D721Med (cell line): Measurements from ENCODE around the gene GNG12.

Source experiments
- DNase-seq: peaks from one replicate; pipeline ENCODE4 v3.0.0; 2011; ENCODE audit warnings: low spot score; ENCODE audit not compliant: insufficient read length
- FAIRE-seq: peaks from 2 replicates; lab custom pipeline; 2011; peaks lifted over from hg19 to GRCh38; lab: Jason Lieb, UNC
- TF ChIP-seq, protein P1 (sequence below): IDR thresholded peaks from 2 replicates; pipeline ENCODE4 v1.5.1; 2012; ENCODE audit warnings: mild to moderate bottlenecking, control low read depth; ENCODE audit not compliant: insufficient read depth; ENCODE audit errors: missing control alignments

The GNG12 gene

DNA sequence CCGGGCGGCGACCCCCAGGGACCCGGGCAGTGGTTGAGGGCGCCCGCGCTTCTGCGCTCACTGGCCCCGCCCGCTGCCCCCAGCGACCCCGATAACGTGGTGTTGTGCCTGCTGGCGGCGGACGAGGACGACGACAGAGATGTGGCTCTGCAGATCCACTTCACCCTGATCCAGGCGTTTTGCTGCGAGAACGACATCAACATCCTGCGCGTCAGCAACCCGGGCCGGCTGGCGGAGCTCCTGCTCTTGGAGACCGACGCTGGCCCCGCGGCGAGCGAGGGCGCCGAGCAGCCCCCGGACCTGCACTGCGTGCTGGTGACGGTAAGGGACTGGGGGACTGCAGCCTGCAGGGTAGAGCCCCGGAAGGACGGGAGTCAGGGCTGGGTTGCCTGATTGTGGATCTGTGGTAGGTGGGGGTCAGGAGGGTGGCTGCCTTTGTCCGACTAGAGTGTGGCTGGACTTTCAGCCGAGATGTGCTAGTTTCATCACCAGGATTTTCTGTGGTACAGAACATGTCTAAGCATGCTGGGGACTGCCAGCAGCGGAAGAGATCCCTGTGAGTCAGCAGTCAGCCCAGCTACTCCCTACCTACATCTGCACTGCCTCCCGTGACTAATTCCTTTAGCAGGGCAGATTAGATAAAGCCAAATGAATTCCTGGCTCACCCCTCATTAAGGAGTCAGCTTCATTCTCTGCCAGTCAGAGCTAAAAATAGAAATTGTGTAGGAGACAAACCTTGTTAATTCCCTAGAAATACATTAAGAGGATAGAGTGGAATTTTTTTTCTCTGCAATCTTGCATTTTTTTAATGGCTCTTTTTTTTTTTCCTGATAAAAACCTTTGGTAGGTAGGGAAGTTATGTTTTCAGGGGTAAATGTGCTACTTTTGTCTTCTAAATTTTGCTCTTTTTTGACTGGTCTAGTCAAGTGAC lies 146.7 kb downstream of the GNG12 start:
- TF ChIP-seq, protein P1, sequence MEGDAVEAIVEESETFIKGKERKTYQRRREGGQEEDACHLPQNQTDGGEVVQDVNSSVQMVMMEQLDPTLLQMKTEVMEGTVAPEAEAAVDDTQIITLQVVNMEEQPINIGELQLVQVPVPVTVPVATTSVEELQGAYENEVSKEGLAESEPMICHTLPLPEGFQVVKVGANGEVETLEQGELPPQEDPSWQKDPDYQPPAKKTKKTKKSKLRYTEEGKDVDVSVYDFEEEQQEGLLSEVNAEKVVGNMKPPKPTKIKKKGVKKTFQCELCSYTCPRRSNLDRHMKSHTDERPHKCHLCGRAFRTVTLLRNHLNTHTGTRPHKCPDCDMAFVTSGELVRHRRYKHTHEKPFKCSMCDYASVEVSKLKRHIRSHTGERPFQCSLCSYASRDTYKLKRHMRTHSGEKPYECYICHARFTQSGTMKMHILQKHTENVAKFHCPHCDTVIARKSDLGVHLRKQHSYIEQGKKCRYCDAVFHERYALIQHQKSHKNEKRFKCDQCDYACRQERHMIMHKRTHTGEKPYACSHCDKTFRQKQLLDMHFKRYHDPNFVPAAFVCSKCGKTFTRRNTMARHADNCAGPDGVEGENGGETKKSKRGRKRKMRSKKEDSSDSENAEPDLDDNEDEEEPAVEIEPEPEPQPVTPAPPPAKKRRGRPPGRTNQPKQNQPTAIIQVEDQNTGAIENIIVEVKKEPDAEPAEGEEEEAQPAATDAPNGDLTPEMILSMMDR: no peak
- DNase-seq (no peak), FAIRE-seq (peak; percentile 64)

DNA sequence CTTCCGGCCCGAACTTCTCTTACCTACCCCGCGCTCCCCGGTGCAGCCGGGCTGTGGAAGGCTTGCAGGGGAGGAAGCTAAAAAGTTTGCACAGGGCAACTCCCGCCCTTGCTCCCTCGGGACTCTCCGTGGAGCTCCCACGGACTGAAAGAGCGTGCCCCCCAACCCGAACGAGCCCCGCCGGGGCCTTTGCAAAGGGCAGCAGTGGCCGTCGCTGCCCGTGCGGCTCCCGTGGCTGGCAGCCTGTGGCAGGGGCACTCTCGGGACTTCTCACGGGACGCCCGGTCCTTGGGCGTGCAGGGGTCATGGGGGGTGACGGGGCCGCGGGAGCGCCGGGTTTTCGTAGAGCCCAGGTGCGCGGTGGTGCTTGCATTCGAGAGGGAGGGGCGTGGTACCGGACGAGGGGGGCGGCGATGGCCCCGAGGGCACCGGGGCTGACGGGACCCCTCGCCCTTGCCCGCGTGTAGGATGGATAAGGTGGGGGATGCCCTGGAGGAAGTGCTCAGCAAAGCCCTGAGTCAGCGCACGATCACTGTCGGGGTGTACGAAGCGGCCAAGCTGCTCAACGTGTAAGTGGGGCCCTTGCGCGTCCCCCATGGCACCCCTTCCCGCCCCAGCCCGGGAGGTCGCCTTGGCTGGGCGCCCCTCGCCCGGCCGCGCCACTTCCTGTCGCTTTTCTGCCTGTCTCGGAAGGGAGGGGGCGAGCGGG lies 147.6 kb downstream of the GNG12 start:
- DNase-seq (no peak), FAIRE-seq (no peak)
- TF ChIP-seq, protein P1: no peak

DNA sequence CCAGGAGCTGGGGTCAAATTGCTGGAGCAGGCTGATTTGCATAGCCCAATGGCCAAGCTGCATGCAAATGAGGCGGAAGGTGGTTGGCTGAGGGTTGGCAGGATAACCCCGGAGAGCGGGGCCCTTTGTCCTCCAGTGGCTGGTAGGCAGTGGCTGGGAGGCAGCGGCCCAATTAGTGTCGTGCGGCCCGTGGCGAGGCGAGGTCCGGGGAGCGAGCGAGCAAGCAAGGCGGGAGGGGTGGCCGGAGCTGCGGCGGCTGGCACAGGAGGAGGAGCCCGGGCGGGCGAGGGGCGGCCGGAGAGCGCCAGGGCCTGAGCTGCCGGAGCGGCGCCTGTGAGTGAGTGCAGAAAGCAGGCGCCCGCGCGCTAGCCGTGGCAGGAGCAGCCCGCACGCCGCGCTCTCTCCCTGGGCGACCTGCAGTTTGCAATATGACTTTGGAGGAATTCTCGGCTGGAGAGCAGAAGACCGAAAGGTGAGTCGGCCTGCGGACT lies 148.2 kb downstream of the GNG12 start, which contains the start of gene GADD45A:
GADD45A (plus strand) TSS at position 135 of the 491 bp plus-strand sequence; CDS start at position 429, 294 bp downstream.
- TF ChIP-seq, protein P1: no peak
- DNase-seq: peak; percentile 85
- no peak for FAIRE-seq

DNA sequence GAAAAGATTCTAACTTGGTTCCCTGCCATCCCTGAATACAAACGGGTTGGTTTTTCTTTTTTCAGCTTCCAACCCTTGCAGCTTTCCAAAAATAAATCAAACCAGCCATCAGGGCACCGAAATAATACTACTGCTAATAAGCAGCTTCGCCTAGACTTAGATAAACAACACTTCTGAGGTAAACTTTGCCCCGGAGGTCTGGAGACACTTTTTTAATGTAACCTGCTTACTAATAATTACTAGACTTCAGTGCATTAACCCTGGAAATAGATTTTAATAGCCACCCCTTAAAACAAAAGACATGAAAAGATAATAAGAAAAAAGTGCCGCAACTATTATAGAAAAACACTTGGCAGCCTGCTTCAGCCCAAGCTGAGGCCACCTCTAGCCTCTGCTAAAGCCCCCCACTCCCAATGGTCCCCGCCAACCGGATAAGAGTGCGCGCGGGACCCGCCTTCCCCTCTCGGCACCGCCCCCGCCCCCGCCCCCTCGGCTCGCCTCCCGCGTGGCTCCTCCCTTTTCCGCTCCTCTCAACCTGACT lies 148.7 kb downstream of the GNG12 start:
- FAIRE-seq: no peak
- no peak for DNase-seq
- TF ChIP-seq, protein P1: no peak

DNA sequence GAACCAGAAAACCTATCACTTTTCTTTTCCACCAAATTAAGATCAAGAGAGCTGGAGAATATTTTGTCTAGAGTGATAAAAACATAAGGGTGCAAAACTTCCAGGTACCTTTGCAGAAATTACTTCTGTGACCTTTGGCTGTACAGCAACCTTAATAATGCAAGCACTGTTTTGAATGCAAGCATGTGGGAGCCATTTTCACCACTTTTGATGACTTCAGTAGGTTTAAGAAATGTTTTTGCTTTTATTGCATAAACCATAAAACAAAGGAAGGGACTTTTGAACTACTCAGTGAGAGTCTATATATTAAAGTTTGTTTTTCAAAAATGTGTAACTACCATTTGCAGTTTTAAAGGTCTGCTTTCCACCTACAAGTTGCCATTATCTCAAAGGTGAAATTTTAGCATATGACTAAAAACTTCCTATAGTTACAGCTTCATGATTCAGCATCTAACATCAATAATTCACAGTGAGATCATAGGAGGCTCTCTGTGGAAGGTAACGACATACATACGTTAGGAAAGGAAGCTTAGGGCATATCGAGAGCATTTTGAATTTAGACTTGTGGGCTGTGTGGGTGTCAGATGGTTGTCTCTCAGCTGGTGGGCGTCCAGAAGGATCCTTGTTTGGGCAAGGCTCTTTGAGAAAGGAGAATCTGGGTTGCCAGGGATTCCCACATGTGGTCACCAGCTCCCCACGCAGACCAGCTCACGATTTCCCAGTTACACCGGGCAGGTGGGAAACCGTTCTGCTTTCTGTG lies 149.3 kb downstream of the GNG12 start:
- FAIRE-seq (no peak), DNase-seq (no peak)
- TF ChIP-seq, protein P1: no peak

DNA sequence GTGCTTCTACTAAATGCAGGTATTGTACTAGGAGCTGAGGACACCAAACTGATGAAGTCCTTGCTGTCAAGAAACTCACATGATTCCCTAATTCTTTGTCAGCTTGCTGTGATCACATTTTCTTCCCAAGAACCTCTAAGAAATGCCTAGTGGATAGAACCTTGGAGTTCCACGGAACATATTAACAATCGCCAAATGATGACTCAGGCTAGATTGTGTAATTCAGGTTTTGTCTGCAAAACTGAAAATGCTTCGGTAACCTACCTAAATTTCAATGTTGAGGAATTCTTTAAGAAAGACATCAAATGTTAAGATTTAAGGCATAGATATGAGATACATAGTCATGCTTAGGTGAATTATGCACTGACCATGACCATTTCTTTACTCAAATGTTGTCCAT lies 150.0 kb downstream of the GNG12 start:
- no peak for DNase-seq
- no peak for FAIRE-seq
- TF ChIP-seq, protein P1: no peak
